MG63 (cell line): ENCODE data around the gene TBX3. TPM values are rescaled to one million over a fixed set of nuclear protein-coding genes. Genes with fewer than 3 reads are reported as not detected.

Source experiments
- DNase-seq: peaks from one replicate; pipeline ENCODE4 v3.0.0-alpha.2; 2020
- H3K27me3 ChIP-seq: fragments of 250-450 bp; sonication (Bioruptor Pico); 2 replicates; pipeline ENCODE4 v1.5.1; 2020; ENCODE audit warnings: mild to moderate bottlenecking, moderate library complexity
- H3K36me3 ChIP-seq: fragments of 250-450 bp; sonication (Bioruptor Pico); 2 replicates; pipeline ENCODE4 v1.5.1; 2020; ENCODE audit warnings: mild to moderate bottlenecking, moderate library complexity
- H3K4me3 ChIP-seq: fragments of 250-450 bp; sonication (Bioruptor Pico); 2 replicates; pipeline ENCODE4 v1.5.1; 2020; ENCODE audit warnings: mild to moderate bottlenecking, moderate library complexity
- H3K9me3 ChIP-seq: fragments of 250-450 bp; sonication (Bioruptor Pico); 2 replicates; pipeline ENCODE4 v1.5.1; 2020; ENCODE audit warnings: mild to moderate bottlenecking, moderate library complexity
- total RNA-seq: library from RNA; depleted of rRNA; stranded (reverse); fragments of >200 nt; shearing (Covaris generic); gene quantifications from 2 replicates; pipeline ENCODE4 v1.2.3, GENCODE V29; 2014; ENCODE audit warnings: low replicate concordance

TBX3 gene
- total RNA-seq, 1 experiment from 2014 or later = 7.1 TPM

DNA sequence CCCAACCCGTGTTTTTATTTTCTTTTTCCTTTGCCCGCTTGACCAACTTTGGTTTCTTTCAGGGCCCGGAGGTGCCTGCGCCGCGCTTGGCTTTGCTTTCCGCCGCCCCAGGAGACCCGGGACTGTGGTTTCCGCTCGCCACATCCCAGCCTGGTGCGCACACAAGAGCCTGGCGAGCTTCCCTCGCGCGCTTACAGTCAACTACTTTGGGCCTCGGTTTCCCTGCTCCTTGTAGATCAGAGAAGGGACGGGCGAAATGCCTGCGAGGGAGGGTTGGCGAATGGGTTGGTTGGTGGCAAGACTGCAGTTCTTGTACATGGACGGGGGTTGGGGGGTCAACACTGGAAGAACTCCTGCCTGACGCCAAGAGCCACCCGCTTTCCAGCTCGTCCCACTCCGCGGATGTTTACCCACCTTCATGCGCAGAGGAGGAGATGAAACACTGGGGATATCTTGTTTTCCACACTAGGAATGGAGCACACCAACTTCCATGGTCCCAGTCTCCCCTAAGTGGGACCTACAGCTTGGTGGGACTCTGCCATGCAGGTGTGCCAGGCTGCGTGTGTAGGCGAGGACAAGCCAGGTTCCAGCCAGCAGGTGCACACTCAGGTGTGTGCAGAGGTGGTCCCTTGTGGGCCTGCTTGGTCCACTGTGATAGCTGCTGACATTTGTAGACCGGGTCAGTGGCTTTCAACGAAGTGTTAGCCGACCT, 16.6 kb upstream of the TBX3 start:
- DNase-seq = no peak
- H3K4me3 ChIP-seq = no peak overlapping the region
- no peaks in the 10 kb centered on the region for H3K9me3 ChIP-seq

DNA sequence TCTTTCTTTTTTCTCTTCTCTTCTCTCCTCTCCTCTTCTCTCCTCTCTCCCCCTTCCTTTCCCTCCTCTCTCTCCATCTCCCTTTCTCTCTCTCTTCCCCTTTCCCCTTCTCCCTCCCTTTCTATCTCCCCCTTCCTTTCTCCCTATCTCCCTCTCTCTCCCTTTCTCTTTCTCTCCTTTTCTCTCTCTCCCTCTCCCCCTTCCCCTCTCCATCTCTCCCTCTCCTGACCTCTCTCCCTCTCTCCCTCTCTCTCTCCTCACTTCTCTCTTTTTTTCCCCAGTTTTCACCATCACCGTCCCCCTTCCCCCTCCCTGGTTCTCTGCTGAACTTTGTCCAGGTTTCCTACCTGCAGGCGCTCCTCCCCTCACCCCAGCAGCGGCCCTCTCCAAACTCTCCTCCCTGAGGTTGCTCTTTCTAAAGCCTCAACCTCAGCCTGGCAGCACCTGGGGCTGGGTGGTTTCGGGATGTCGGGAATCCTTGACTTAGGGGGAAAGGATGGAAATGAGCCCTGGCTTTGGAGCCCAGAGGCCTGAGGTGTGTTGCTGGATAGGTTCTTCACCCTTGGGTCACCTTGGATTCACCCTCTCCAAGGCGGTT, 14.7 kb upstream of the TBX3 start:
- Histone ChIP-seq H3K4me3 (peak overlapping the region; percentile 25), H3K9me3 (no peaks in the 10 kb centered on the region), H3K27me3 (no peaks in the 10 kb centered on the region), H3K36me3 (no peaks in the 10 kb centered on the region)
- DNase-seq = no peak

More for the DNA sequence above, 16.6 kb upstream of the TBX3 start:
- H3K27me3 ChIP-seq = no peaks in the 10 kb centered on the region
- no peaks in the 10 kb centered on the region for H3K36me3 ChIP-seq

DNA sequence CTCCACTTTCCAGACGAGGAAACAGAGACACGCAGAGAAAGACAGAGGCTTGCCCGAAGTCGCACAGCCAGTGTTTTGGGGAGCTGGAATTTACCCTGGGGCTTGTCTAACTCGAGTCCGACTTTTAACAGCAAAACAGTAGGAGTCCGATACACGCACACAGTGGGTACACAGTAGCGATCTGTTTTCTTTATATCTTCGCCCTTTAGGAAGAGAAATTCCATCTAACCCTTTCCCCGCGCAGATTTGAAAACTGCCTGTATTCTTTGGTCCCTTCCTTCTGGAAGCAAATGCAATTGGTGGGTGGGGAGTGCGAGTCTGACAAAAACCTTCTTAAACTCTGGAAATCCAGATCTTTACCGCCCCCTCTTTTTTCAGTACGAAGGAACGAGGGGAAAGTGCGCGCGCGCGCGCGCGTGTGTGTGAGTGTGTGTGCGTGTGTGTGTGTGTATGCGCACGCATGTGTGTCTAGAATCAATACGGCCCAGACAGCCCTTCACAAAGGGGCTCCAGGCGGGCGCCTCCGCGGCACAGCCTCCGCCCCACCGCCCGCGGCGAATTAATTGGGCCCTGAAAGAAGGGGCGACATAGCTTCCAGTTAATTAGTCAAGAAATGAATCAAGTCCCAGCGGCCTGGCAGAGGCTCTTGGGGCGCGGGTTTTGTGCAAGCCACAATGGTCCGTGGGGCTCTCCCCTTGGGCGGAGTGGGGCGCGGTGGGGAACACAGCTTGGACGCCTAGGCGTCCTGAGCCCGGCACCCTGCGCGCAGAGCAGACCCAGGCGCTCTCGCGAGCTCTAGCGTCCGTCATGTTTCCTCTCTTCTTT, 14.0 kb upstream of the TBX3 start:
- Histone ChIP-seq H3K36me3 (no peaks in the 10 kb centered on the region), H3K9me3 (no peaks in the 10 kb centered on the region), H3K4me3 (peak overlapping the region; percentile 25), H3K27me3 (no peaks in the 10 kb centered on the region)
- DNase-seq = no peak

DNA sequence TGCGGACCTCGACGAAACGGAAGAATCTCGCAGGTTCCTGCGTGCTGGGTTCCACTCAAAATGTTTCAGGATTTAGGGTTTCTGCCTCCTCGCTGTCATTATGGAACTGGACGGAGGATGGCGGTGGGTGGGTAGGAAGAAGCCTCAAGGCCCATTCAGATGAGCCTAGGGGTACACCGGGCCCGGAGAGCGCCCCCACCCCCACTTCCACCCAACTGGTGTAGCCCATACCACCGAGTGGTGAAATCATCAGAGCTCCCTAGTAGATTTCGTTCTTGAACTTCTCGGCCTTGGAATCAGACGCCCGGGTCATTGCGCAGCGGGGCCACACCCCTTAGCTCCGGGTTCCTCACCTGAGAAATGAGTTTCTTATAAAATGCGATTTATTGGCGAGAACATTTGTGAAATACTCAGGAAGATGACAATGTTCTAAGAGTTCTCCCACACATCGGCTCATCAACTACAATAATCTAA, 13.3 kb upstream of the TBX3 start:
- no peak for DNase-seq
- Histone ChIP-seq H3K9me3 (no peaks in the 10 kb centered on the region), H3K4me3 (no peak overlapping the region), H3K36me3 (no peaks in the 10 kb centered on the region), H3K27me3 (no peaks in the 10 kb centered on the region)

DNA sequence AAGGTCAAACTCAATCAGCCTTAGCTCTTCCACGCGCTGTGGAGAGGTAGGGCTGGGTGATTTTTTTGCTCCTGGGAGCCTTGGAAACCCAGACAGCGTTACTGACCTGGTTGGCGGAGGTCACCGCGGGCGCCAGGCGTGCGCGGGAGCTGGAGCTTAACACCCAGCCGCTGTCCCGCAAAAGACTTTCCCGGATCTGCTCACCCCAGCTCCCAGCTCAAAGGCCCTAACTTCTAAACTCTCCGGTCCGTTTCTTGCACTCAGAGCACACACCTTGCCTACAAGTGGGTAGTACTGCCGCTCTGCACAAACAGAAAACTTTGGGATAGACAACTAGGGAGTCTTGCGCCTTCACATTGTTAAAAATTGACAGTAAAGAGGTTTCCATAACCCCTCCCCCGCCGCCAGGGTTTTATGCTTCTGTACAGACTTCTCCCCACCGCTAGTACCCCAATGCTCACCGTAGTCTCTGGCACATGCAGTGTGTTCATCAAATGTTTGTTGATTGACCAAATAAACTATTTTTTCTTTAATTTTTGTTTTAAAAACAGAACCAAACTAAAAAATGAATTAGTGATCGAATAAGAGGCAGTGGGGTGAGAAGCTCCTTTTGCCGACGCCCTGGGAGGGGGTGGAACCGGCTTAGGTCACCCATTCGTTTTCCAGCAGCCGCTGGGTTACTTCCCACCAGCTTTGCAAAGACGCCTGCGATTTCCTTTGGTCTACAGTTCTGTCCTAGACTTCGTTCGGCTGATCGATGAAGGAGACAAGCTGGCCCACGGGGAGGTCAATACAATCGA, 12.7 kb upstream of the TBX3 start:
- Histone ChIP-seq H3K27me3 (no peaks in the 10 kb centered on the region), H3K36me3 (no peaks in the 10 kb centered on the region), H3K4me3 (no peak overlapping the region), H3K9me3 (no peaks in the 10 kb centered on the region)
- DNase-seq = no peak

DNA sequence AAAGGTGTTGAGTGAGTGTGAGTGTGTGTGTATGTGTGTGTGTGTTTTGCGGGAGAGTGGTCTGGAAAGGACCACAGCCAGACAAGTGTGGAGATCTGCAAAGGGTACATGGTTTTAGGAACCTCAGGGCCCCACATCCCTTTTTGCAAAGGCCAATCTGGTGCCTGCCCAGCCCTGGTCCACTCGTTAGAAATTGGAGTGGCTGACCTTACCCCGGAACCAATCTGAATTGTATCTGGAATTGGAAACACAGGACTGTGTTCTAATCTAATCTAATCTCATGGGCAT, 11.3 kb upstream of the TBX3 start:
- H3K36me3 ChIP-seq = no peaks in the 10 kb centered on the region
- no peak for DNase-seq
- no peaks in the 10 kb centered on the region for H3K9me3 ChIP-seq
- no peaks in the 10 kb centered on the region for H3K27me3 ChIP-seq
- no peak overlapping the region for H3K4me3 ChIP-seq

DNA sequence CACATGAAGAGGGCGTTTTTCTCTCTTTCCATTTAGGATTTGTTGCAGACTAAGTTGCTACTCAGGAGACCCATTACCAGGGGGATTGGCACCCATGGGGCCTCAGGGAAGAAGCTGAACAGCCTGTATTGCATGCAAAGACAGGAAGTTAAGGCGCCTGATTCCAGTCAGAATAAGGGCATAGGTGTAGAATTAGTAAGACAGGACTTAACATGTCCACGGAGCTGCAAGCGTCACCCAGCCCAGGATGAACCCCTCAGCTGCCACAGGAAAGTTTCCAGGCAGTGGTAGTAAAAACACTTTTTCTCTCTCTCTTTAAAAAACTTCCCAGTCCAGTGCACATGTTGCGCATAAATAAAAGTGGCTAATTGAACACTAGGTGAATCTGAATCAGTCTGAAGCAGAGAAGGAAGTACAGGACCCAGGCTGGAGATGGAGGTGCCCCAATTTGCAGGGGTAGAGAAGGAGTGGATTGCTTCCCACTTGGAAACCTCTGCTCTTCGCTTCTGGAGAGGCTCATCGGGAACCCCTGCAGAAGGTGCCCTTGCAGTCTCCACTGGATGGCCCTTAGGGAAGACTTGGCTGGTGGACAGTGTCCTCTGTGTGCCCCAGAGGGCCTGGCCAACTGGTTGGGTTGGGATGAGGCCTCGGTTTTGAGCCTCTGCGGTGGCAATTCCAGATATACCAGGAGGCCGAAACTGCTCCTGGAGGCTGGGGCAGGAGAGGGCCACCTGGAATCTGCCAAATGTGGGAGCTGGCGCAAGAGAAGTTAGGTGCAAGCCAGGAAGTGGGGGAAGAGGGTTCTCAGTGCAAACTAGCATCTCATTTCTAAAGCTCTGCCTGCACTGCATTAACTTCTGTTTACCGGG, 10.7 kb upstream of the TBX3 start:
- H3K4me3 ChIP-seq = no peak overlapping the region
- H3K36me3 ChIP-seq = no peaks in the 10 kb centered on the region
- H3K27me3 ChIP-seq = no peaks in the 10 kb centered on the region
- no peak for DNase-seq
- H3K9me3 ChIP-seq = no peaks in the 10 kb centered on the region

DNA sequence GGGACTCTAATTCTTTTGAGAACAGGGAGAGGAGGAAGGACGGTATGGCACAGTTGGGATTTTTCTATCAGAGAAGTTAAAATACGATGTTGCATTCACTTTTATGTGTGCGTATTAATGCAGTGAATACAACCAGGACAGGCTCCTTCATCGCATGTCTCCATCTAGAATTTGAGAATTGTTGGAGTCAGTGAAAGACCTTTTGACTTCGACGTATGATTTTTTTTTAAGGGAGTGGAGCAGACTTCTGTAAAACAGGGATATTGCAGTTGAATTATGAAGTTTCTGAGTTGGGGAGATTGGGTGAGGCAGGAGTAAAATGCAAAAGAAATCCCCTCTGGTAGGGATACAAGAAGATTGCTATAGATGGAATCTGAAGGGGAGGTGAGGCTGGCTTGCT, 9.6 kb upstream of the TBX3 start:
- H3K4me3 ChIP-seq = no peak overlapping the region
- no peaks in the 10 kb centered on the region for H3K9me3 ChIP-seq
- no peaks in the 10 kb centered on the region for H3K36me3 ChIP-seq
- H3K27me3 ChIP-seq = no peaks in the 10 kb centered on the region
- DNase-seq = no peak

DNA sequence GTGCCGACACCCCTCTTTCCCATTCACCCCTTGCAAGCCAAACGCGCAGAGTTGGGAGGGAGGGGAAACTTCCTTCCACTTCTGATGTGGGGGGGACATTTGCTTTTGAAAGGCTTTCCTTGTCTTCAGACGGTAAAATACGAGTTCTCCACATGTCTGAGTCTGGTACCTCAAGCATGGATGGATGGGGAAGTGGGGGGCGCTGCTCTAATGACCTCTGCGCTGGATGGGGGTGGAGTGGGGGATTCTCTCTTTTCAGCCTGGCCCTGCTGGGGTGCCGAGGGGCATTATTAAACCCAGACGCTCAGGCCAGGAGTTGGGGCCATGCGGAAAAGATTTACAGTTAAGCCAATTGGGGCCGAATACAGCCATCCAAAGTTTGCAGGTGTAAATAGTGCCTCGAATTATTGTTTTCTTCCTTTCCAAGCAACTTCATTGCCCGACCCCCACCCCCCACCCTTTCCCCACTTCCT, 9.1 kb upstream of the TBX3 start:
- no peak for DNase-seq
- no peaks in the 10 kb centered on the region for H3K27me3 ChIP-seq
- H3K4me3 ChIP-seq = no peak overlapping the region
- H3K9me3 ChIP-seq = no peaks in the 10 kb centered on the region
- no peaks in the 10 kb centered on the region for H3K36me3 ChIP-seq

DNA sequence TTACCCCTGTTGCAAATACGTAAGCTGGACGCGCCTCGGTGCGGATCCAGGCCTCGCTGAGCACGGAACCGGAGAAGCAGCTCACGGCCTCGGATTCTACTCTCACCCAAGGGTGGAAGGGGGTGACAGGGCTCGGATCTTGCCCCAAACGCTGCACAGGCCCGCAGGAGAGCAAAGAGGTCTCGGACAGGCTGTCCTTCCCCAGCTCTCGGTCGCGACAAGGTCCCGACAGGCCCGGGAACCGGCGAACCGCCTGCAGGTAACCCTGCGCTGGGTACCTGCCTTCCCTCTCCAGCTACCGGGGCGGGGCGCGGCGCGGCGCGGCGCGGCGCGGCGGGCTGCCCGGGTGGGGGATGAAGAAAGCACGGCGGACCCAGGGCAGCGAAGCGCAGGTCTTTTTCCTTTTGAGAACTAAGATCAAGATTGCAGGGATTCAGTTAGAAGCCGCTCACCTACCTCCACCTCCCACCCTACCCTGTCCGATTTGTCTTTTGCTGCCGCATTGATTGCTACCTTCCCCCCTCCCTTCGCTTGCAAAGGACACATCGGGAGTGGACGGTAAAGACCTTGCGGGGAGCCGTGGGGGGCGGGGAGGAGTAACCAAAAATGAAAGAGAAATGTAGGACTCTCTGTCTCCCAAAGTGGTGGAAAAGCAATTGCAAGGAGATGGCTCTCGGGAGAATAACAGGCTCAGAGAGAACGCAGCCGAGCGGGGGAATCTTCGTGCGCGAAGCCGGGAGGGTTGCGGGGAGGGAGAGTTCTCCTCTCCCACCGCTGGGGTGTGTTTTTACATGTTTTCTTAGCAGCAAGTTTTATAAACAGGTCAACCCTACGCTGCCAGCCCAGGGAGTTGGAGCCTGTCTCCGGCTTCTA, 8.4 kb upstream of the TBX3 start:
- Histone ChIP-seq H3K36me3 (no peaks in the 10 kb centered on the region), H3K9me3 (no peaks in the 10 kb centered on the region), H3K27me3 (no peaks in the 10 kb centered on the region), H3K4me3 (no peak overlapping the region)
- DNase-seq = no peak

DNA sequence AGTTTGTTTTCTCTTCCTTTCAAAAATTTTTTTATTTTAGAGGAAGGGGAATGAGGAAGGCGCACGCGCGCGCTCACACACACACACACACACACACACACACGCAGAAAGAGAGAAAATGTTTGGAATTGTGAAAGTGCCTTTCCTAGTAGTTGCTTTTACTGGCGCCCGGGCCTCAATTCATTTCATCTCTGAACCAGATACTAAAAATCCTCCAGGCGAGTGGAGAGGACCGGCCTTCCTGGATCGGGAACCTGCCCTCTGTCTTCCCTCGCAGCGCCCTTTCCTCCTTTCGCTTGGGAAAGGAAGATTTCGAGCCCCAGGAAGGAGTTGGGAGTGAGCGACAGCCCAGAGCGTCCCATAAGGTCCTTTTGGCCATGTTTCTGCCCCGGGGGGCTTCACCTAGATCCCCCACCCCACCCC, 7.8 kb upstream of the TBX3 start:
- no peaks in the 10 kb centered on the region for H3K27me3 ChIP-seq
- H3K4me3 ChIP-seq = no peak overlapping the region
- DNase-seq = no peak
- no peaks in the 10 kb centered on the region for H3K36me3 ChIP-seq
- H3K9me3 ChIP-seq = no peaks in the 10 kb centered on the region

DNA sequence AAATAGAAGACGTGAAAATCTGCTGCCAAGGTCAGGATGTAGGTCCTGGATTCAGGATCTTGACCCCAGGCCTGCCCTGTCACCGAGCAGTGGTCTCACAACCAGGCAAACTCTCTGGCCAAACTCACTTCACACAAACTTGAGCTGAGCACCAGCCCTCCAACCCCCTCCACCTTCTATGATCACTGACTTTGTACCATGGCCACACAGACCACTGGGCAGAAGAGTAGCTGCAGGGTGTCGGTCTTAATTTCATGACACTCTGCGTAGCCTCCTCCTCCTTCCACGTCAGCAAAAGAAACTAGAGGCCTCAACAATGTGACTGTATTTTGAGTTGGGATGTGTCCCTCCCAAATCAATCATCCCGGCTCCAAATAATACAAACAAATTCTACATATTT, 7.2 kb upstream of the TBX3 start:
- Histone ChIP-seq H3K27me3 (no peaks in the 10 kb centered on the region), H3K9me3 (no peaks in the 10 kb centered on the region), H3K36me3 (no peaks in the 10 kb centered on the region), H3K4me3 (no peak overlapping the region)
- DNase-seq = no peak

DNA sequence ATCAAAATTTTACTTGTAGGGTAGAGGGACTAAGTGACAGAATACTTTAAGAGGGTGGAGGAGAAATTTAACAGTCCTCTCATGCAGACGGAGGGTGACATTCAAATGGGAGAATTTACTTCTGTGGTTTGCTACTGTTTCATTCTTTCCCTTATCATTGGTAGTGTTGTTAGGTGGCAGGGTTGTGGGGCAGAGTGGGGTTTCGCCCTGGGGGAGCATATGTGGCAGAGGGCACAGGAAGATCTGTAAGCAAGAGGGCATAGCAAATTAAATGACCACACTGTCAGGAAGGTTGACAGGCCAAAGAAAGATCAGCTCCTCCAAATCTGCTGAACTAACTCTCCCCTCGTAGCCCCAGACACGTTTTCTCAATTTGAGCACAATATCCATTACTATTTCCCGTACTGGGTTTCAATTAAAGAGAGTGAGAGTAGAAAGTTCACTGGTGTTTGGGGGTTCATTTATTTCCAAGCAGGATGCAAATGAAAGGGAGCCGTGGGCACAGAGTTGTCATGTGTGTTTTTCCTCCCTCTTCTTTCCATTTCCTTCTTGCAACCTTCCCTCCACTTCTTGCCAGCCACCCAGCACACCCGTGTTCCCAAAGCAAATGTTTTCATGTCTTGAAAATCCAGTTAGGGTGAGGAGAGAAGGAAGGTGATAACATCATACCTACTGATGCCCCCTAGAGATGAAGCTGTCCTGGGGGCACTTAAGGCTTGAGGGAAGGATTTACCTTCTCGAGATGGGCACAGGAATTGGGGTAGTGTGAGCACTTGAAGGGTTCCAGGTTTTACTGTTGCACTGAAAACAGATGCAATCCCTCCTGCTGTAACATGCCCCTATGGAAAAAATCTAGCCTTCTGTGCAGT, 6.5 kb upstream of the TBX3 start:
- no peaks in the 10 kb centered on the region for H3K27me3 ChIP-seq
- H3K4me3 ChIP-seq = no peak overlapping the region
- DNase-seq = no peak
- H3K36me3 ChIP-seq = no peaks in the 10 kb centered on the region
- H3K9me3 ChIP-seq = no peaks in the 10 kb centered on the region
